Upper lobe of right lung (tissue), 1 donor: ENCODE results near the gene EPS8L3. TPM values are rescaled to one million over a fixed set of nuclear protein-coding genes. Genes with fewer than 3 reads are reported as not detected.

Experiments
- total RNA-seq: library from RNA; stranded (reverse); fragmentation: NEBNext Ultra II Directional; extraction: Animal tissue kit (Norgen Biotek cat#: 25700); gene quantifications from one replicate; pipeline ENCODE4 v1.2.1, GENCODE V29; 2021
- donor health status: DM: no; HTN: yes; CAD: no; lungs with severe emphysema.

The EPS8L3 gene
- total RNA-seq, 1 donor from 2014 or later: not detected

Other genes with a start within 250 kb of the EPS8L3 start
- gene GPR61, start 224.1 kb downstream of the EPS8L3 start, total RNA-seq: not detected
- gene GNAI3, start 215.3 kb downstream of the EPS8L3 start, total RNA-seq: 6.9 TPM
- gene GNAT2, start 144.3 kb downstream of the EPS8L3 start, total RNA-seq: not detected
- 56.9 TPM for gene AMPD2, start 144.1 kb downstream of the EPS8L3 start, total RNA-seq
- 17.2 TPM for gene GSTM4, start 107.8 kb downstream of the EPS8L3 start, total RNA-seq
- 37.3 TPM for gene GSTM2, start 95.9 kb downstream of the EPS8L3 start, total RNA-seq
- gene GSTM1, start 76.1 kb downstream of the EPS8L3 start, total RNA-seq: not detected
- gene GSTM5, start 51.7 kb downstream of the EPS8L3 start, total RNA-seq: 18.1 TPM
- gene GSTM3, start 22.9 kb downstream of the EPS8L3 start, total RNA-seq: 29.7 TPM
- gene CSF1, start 146.9 kb upstream of the EPS8L3 start, total RNA-seq: 79.8 TPM
- gene AHCYL1, start 220.8 kb upstream of the EPS8L3 start, total RNA-seq: 91.7 TPM